GM18873 (cell line): ENCODE data around the gene RNU6-7.

Experiments
- ATAC-seq: cut with Tn5 transposase; IDR thresholded peaks from one replicate; pipeline ENCODE4 v1.9.1; 2021; ENCODE audit warnings: mild to moderate bottlenecking, moderate library complexity, moderate number of reproducible peaks; ENCODE audit not compliant: unreplicated experiment, low FRiP score

RNU6-7 gene

GRCh38 chr14:32201816-32202490, at the start of gene RNU6-7:
RNU6-7 (plus strand) TSS chr14:32202045.
- no peak for ATAC-seq

- ATAC-seq, result no peak
These were observed 35.8 kb upstream of the RNU6-7 start for GRCh38 chr14:32166029-32166428.

- no peak for ATAC-seq
These were observed 34.9 kb upstream of the RNU6-7 start for GRCh38 chr14:32166924-32167323.

- ATAC-seq, result no peak
These were observed 33.9 kb upstream of the RNU6-7 start for GRCh38 chr14:32167907-32168306.

- ATAC-seq, result no peak
These were observed 32.7 kb upstream of the RNU6-7 start for GRCh38 chr14:32169191-32169590.

GRCh38 chr14:32171469-32171868, 30.4 kb upstream of the RNU6-7 start:
- no peak for ATAC-seq

- no peak for ATAC-seq
These were observed 18.4 kb upstream of the RNU6-7 start for GRCh38 chr14:32183151-32184058.

- ATAC-seq, result no peak
These were observed 16.7 kb upstream of the RNU6-7 start for GRCh38 chr14:32185097-32185496.

- ATAC-seq, result no peak
These were observed 15.6 kb upstream of the RNU6-7 start for GRCh38 chr14:32186248-32186647.

- ATAC-seq, result no peak
These were observed 12.0 kb upstream of the RNU6-7 start for GRCh38 chr14:32189811-32190210.

GRCh38 chr14:32190673-32191072, 11.2 kb upstream of the RNU6-7 start:
- no peak for ATAC-seq

GRCh38 chr14:32192712-32193373, 9.0 kb upstream of the RNU6-7 start:
- no peak for ATAC-seq

GRCh38 chr14:32193532-32193931, 8.3 kb upstream of the RNU6-7 start:
- no peak for ATAC-seq

- no peak for ATAC-seq
These were observed 6.2 kb upstream of the RNU6-7 start for GRCh38 chr14:32195636-32196035.

- no peak for ATAC-seq
These were observed 3.9 kb upstream of the RNU6-7 start for GRCh38 chr14:32197919-32198318.

GRCh38 chr14:32200368-32201192, 1.3 kb upstream of the RNU6-7 start:
- peak; percentile 5 for ATAC-seq

GRCh38 chr14:32201193-32201815, 541 bp upstream of the RNU6-7 start:
- ATAC-seq, result peak; percentile 44

GRCh38 chr14:32202491-32202997, 699 bp downstream of the RNU6-7 start:
- no peak for ATAC-seq

GRCh38 chr14:32202998-32203882, 1.4 kb downstream of the RNU6-7 start, which contains the start of gene RNU6-8:
RNU6-8 (minus strand) TSS chr14:32203269.
- peak; percentile 44 for ATAC-seq
